ENCODE data around the gene ARID5B. TPM values are rescaled to one million over a fixed set of nuclear protein-coding genes. Genes with fewer than 3 reads are reported as not detected.

Gene ARID5B
- total and polyA plus RNA-seq, 2 donors (not counting 3 experiments of a cell fraction or from before 2014, with no cell fraction given), result 5.6 to 8.9 TPM

- Histone ChIP-seq H3K9ac (replicated peaks; ENCODE audit: extremely low read depth, insufficient read depth, low read length) (no peak overlapping the region), H2AFZ (ENCODE audit: low read depth, low read length) (no peak overlapping the region), H3K36me3 (ENCODE audit: control insufficient read depth in 2 of 2, extremely low read depth in 1 of 2, insufficient read depth in 2 of 2, low read length in 2 of 2) (peaks cover 0 to 8% of the 10 kb centered on the region in 2 experiments), H3K27me3 (ENCODE audit: control insufficient read depth in 2 of 2, insufficient read depth in 2 of 2, low read length in 2 of 2) (no peaks in the 10 kb centered on the region), H3K27ac (ENCODE audit: insufficient read depth, low read depth, low read length) (no peak overlapping the region), H3K4me2 (ENCODE audit: insufficient read depth, low read length) (no peak overlapping the region), H3K9me3 (replicated peaks; ENCODE audit: control insufficient read depth, insufficient read depth, low read length) (no peaks in the 10 kb centered on the region), H4K20me1 (replicated peaks; ENCODE audit: control insufficient read depth, extremely low read depth, insufficient read depth, low read length) (no peaks in the 10 kb centered on the region), H3K9me1 (replicated peaks; ENCODE audit: control insufficient read depth, extremely low read depth, insufficient read depth, low read length) (no peaks in the 10 kb centered on the region), H3K79me2 (ENCODE audit: control insufficient read depth, insufficient read depth, low read length) (no peaks in the 10 kb centered on the region), H3K4me3 (replicated peaks in 1 of 3; ENCODE audit: insufficient read depth in 1 of 3, low read depth in 1 of 3, low read length in 3 of 3) (no peak overlapping the region), H3K4me1 (ENCODE audit: control insufficient read depth, extremely low read depth, insufficient read depth, low read length) (no peaks in the 10 kb centered on the region)
- POLR2A ChIA-PET, result no interaction called here
- FAIRE-seq (no peak), DNase-seq (ENCODE audit: low read depth, low spot score) (no peak)
- BruUV-seq (replicated peaks), result no TSS peak
- CTCF ChIA-PET, result interaction anchor here (1.4 kb wide), 1 partner anchor 23 kb away, joined by 3 read pairs; no protein-coding TSS in a partner anchor
- no peak for TF ChIP-seq FOS (IDR thresholded peaks at IDR 0.05; ENCODE audit: borderline replicate concordance, insufficient read depth, low read length)
- no peak for TF ChIP-seq POLR2A (IDR thresholded peaks at IDR 0.05; ENCODE audit: low read depth, low read length)
- no peak for TF ChIP-seq MYC (IDR thresholded peaks at IDR 0.05; ENCODE audit: low read depth, low read length)
- TF ChIP-seq EZH2 (IDR thresholded peaks at IDR 0.05; ENCODE audit: borderline replicate concordance, low read depth, low read length, severe bottlenecking), result no peak
- no peak for TF ChIP-seq POLR2AphosphoS5 (IDR thresholded peaks at IDR 0.05; ENCODE audit: insufficient read depth, low read depth, low read length)
- TF ChIP-seq JUN (IDR thresholded peaks at IDR 0.05; ENCODE audit: borderline replicate concordance, insufficient read depth, insufficient read length, low read depth), result no peak
- no peak for TF ChIP-seq GATA2 (IDR thresholded peaks at IDR 0.05; ENCODE audit: insufficient read depth, insufficient read length, low read depth, low read length)
- no peak for TF ChIP-seq MAX (IDR thresholded peaks at IDR 0.05; ENCODE audit: insufficient read depth, insufficient read length)
- no peak for TF ChIP-seq CTCF (IDR thresholded peaks at IDR 0.05; ENCODE audit: extremely low read depth in 1 of 2, insufficient read depth in 1 of 2, low read depth in 1 of 2, low read length in 2 of 2)
- intact Hi-C loops (cut with micrococcal nuclease), result no loop called here
- dilution Hi-C loops (cut with MboI; ENCODE audit: extremely low pct_ligation_motif_present, low sequenced_read_pairs), result no loop called here
Observed at GRCh38 chr10:62072901-62073300, 171.4 kb downstream of the ARID5B start.

All from endothelial cell of umbilical vein (primary cell).